Measurements from ENCODE around the gene KIAA0232. TPM values are rescaled to one million over a fixed set of nuclear protein-coding genes. Genes with fewer than 3 reads are reported as not detected.

KIAA0232 gene
- polyA plus RNA-seq, 1 donor from 2014 or later, result 57.6 TPM

- Histone ChIP-seq H3K27me3 (ENCODE audit: insufficient read depth, low read depth, low read length) (no peaks in the 10 kb centered on the region), H4K20me1 (ENCODE audit: insufficient read depth) (no peaks in the 10 kb centered on the region), H3K27ac (ENCODE audit: low read length) (no peak overlapping the region), H3K79me2 (replicated peaks; ENCODE audit: insufficient read depth, low read length) (peaks cover 60% of the 10 kb centered on the region), H3K9me2 (ENCODE audit: insufficient read depth, low read length) (no peaks in the 10 kb centered on the region), H3K9ac (ENCODE audit: low read length) (no peak overlapping the region), H3F3A (ENCODE audit: insufficient read depth, low read length, poor library complexity, severe bottlenecking) (no peaks in the 10 kb centered on the region), H3K4me2 (ENCODE audit: low read length) (no peak overlapping the region), H2AFZ (ENCODE audit: low read depth, low read length) (no peak overlapping the region), H3K4me3 (ENCODE audit: low read length) (no peak overlapping the region), H3K36me3 (ENCODE audit: insufficient read depth, low read length) (peaks cover 6% of the 10 kb centered on the region), H3K9me3 (ENCODE audit: low read length) (no peaks in the 10 kb centered on the region)
- TF ChIP-seq TAF1 (IDR thresholded peaks at IDR 0.05; ENCODE audit: low read depth) (no peak), RAD21 (conservative IDR thresholded peaks at IDR 0.05) (no peak), POLR2AphosphoS5 (IDR thresholded peaks at IDR 0.05) (no peak), CTCF (IDR thresholded peaks at IDR 0.05; ENCODE audit: poor library complexity, severe bottlenecking) (no peak), EP300 (conservative IDR thresholded peaks at IDR 0.05; ENCODE audit: poor library complexity, severe bottlenecking) (no peak), MXI1 (conservative IDR thresholded peaks at IDR 0.05; ENCODE audit: poor library complexity, severe bottlenecking) (no peak), REST (IDR thresholded peaks at IDR 0.05; ENCODE audit: borderline replicate concordance) (no peak), SMC3 (conservative IDR thresholded peaks at IDR 0.05; ENCODE audit: poor library complexity) (no peak), EZH2 (IDR thresholded peaks at IDR 0.05; ENCODE audit: borderline replicate concordance, insufficient read depth, low read length, poor library complexity, severe bottlenecking) (no peak)
These were observed 30.2 kb downstream of the KIAA0232 start for GRCh38 chr4:6812766-6813165.

GRCh38 chr4:6813725-6814124, 31.2 kb downstream of the KIAA0232 start:
- peaks cover 6% of the 10 kb centered on the region for H3K36me3 ChIP-seq (ENCODE audit: insufficient read depth, low read length)
- H3K27me3 ChIP-seq (ENCODE audit: insufficient read depth, low read depth, low read length), result no peaks in the 10 kb centered on the region
- no peak overlapping the region for H3K4me2 ChIP-seq (ENCODE audit: low read length)
- H3K9me2 ChIP-seq (ENCODE audit: insufficient read depth, low read length), result no peaks in the 10 kb centered on the region
- H2AFZ ChIP-seq (ENCODE audit: low read depth, low read length), result no peak overlapping the region
- no peak overlapping the region for H3K9ac ChIP-seq (ENCODE audit: low read length)
- H4K20me1 ChIP-seq (ENCODE audit: insufficient read depth), result no peaks in the 10 kb centered on the region
- no peak overlapping the region for H3K4me3 ChIP-seq (ENCODE audit: low read length)
- no peaks in the 10 kb centered on the region for H3F3A ChIP-seq (ENCODE audit: insufficient read depth, low read length, poor library complexity, severe bottlenecking)
- TF ChIP-seq EP300 (conservative IDR thresholded peaks at IDR 0.05; ENCODE audit: poor library complexity, severe bottlenecking) (no peak), SMC3 (conservative IDR thresholded peaks at IDR 0.05; ENCODE audit: poor library complexity) (no peak), REST (IDR thresholded peaks at IDR 0.05; ENCODE audit: borderline replicate concordance) (no peak), CTCF (IDR thresholded peaks at IDR 0.05; ENCODE audit: poor library complexity, severe bottlenecking) (no peak), EZH2 (IDR thresholded peaks at IDR 0.05; ENCODE audit: borderline replicate concordance, insufficient read depth, low read length, poor library complexity, severe bottlenecking) (no peak), MXI1 (conservative IDR thresholded peaks at IDR 0.05; ENCODE audit: poor library complexity, severe bottlenecking) (no peak), POLR2AphosphoS5 (IDR thresholded peaks at IDR 0.05) (no peak), RAD21 (conservative IDR thresholded peaks at IDR 0.05) (no peak), TAF1 (IDR thresholded peaks at IDR 0.05; ENCODE audit: low read depth) (no peak)
- peaks cover 2% of the 10 kb centered on the region for H3K9me3 ChIP-seq (ENCODE audit: low read length)
- peaks cover 57% of the 10 kb centered on the region for H3K79me2 ChIP-seq (replicated peaks; ENCODE audit: insufficient read depth, low read length)
- no peak overlapping the region for H3K27ac ChIP-seq (ENCODE audit: low read length)

Measured in neural cell (in vitro differentiated cells).